SK-N-MC (cell line): ENCODE results near the gene CTU2.

Experiments used
- DNase-seq: peaks from one replicate; pipeline ENCODE4 v3.0.0-alpha.2; 2011; ENCODE audit warnings: low read depth, low spot score
- H3K27ac ChIP-seq: fragments of 200-600 bp; sonication (generic); 2 replicates; pipeline ENCODE4 v1.5.1; 2016; ENCODE audit warnings: mixed run types
- H3K36me3 ChIP-seq: fragments of 200-600 bp; sonication (generic); 2 replicates; pipeline ENCODE4 v1.6.1; 2017; ENCODE audit warnings: antibody characterized with exemption, low read length, mixed read lengths; ENCODE audit not compliant: insufficient read depth
- H3K4me3 ChIP-seq: fragments of 200-600 bp; sonication (generic); 2 replicates; pipeline ENCODE4 v1.5.1; 2016
- H3K9ac ChIP-seq: fragments of 200-600 bp; sonication (generic); 2 replicates; pipeline ENCODE4 v1.8.0; 2017; ENCODE audit warnings: mixed run types, mixed read lengths; ENCODE audit not compliant: insufficient read length
- H3K9me3 ChIP-seq: fragments of 200-600 bp; sonication (generic); 2 replicates; pipeline ENCODE4 v1.6.1; 2017; ENCODE audit warnings: low read depth, mild to moderate bottlenecking, antibody characterized with exemption, low read length, moderate library complexity, mixed read lengths
- EZH2 ChIP-seq: fragments of 200-600 bp; sonication (generic); IDR thresholded peaks from one replicate; pipeline ENCODE4 v1.6.1; 2017; ENCODE audit warnings: antibody characterized with exemption
- FOXP2 ChIP-seq: optimal IDR thresholded peaks from 2 replicates; pipeline ENCODE3; 2011; ENCODE audit warnings: mild to moderate bottlenecking, moderate library complexity; ENCODE audit not compliant: insufficient read depth; ENCODE audit errors: extremely low read length, control extremely low read depth
- POLR2AphosphoS5 ChIP-seq: IDR thresholded peaks from 2 replicates; pipeline ENCODE4 v1.6.1; 2012; ENCODE audit warnings: mild to moderate bottlenecking, low read depth, low read length, borderline replicate concordance

The CTU2 gene

GRCh38 chr16:88734361-88734728 is 28.0 kb downstream of the CTU2 start:
- Histone ChIP-seq H3K4me3 (no peak overlapping the region), H3K9me3 (no peaks in the 10 kb centered on the region), H3K9ac (no peak overlapping the region), H3K27ac (no peak overlapping the region), H3K36me3 (no peaks in the 10 kb centered on the region; the same call in 1 of the 2 replicates)
- TF ChIP-seq POLR2AphosphoS5: no peak
- TF ChIP-seq EZH2: no peak
- TF ChIP-seq FOXP2: no peak
- no peak for DNase-seq

DNA sequence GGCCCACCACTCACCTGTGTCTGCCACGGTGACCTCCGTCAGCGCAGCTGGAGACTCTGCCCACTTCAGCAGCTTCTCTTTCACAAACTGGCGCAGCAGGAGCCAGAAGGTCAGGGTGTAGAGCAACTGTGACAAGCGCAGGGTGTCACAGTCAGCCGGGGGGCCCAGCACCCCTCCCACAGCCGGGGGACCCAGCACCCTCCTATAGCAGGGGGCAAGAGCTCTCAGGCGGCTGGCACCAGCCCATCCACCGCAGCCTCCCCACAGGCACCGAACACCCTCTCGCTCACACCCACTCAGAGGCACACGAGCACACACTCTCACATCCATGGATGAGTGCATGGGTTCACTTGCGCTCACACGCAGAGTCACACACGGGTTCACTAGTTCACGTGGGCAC is 28.8 kb downstream of the CTU2 start:
- Histone ChIP-seq H3K27ac (no peak overlapping the region), H3K9ac (no peak overlapping the region), H3K9me3 (no peaks in the 10 kb centered on the region), H3K4me3 (no peak overlapping the region), H3K36me3 (no peaks in the 10 kb centered on the region; the same call in 1 of the 2 replicates)
- TF ChIP-seq POLR2AphosphoS5 (no peak), EZH2 (no peak), FOXP2 (no peak)
- no peak for DNase-seq

DNA sequence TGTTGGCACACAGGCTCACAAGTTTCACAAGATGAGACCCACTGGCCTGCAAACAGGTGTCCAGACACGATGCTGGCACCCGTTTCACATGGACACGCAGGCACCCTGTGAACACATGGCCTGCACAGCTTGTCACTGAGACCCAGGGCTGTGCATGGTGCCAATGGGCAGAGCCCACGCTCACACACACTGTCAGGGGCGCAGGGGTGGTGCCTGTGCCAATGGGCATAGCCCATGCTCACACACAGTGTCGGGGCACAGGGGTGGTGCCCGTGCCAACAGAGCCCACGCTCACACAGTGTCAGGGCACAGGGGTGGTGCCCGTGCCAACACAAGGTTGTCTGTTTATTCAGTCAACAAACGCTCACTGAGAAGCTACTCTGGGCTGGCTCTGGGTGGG is 29.3 kb downstream of the CTU2 start:
- H3K36me3 ChIP-seq: no peaks in the 10 kb centered on the region; the same call in 1 of the 2 replicates
- no peaks in the 10 kb centered on the region for H3K9me3 ChIP-seq
- DNase-seq: no peak
- H3K27ac ChIP-seq: no peak overlapping the region
- no peak overlapping the region for H3K4me3 ChIP-seq
- TF ChIP-seq EZH2: no peak
- no peak for TF ChIP-seq POLR2AphosphoS5
- no peak for TF ChIP-seq FOXP2
- H3K9ac ChIP-seq: no peak overlapping the region

- Histone ChIP-seq H3K9ac (no peak overlapping the region), H3K27ac (no peak overlapping the region), H3K9me3 (no peaks in the 10 kb centered on the region), H3K36me3 (no peaks in the 10 kb centered on the region; the same call in 1 of the 2 replicates), H3K4me3 (no peak overlapping the region)
- TF ChIP-seq EZH2: no peak
- no peak for TF ChIP-seq POLR2AphosphoS5
- TF ChIP-seq FOXP2: no peak
- no peak for DNase-seq
Observed at GRCh38 chr16:88736088-88736487, 29.8 kb downstream of the CTU2 start.

- Histone ChIP-seq H3K9me3 (no peaks in the 10 kb centered on the region), H3K4me3 (no peak overlapping the region), H3K36me3 (no peaks in the 10 kb centered on the region; the same call in 1 of the 2 replicates), H3K27ac (no peak overlapping the region), H3K9ac (no peak overlapping the region)
- DNase-seq: no peak
- TF ChIP-seq FOXP2 (no peak), POLR2AphosphoS5 (no peak), EZH2 (no peak)
Observed at GRCh38 chr16:88736496-88736895, 30.2 kb downstream of the CTU2 start.

DNA sequence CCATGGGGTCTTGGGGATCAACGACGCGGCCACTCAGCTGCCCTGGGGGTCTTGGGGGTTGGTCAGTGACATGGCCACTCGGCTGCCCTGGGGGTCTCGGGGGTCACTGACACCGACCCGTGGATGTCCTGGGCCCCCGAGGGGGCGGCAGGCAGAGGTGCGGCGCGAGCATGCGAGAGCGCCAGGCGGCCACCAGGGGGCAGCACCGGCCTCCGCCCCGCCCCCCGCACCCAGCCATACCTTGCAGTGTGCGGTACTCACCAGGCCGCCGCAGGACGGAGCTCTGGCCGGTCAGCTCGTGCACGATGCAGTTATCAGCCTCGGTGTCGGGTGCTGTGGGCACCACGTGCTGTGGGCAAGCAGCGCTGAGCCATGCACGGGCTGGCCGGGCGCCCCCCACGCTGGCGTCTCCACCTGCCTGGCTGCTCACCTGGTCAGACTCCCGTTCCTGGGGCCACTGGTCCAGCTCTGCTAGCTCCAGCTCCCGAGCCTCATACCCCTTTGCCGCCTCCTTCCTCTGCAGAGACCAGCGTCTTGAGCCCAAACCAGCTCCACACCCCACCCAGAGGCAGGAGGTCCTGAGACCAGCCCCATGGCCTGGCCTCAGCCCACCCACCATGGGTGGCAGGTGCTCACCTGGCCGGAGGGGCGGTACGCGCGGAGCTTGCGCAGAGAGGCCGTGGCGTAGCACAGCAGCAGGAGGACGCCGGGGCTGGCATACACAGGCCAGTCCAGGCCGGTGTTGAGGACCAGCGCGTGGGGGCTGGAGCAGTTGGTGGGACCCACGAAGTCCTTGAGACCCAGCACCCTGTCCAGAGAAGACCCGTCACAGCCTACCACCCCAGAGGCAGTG is 31.2 kb downstream of the CTU2 start:
- no peaks in the 10 kb centered on the region; the same call in 1 of the 2 replicates for H3K36me3 ChIP-seq
- H3K27ac ChIP-seq: no peak overlapping the region
- no peak for TF ChIP-seq FOXP2
- no peak for TF ChIP-seq EZH2
- TF ChIP-seq POLR2AphosphoS5: no peak
- DNase-seq: no peak
- H3K9ac ChIP-seq: no peak overlapping the region
- H3K9me3 ChIP-seq: no peaks in the 10 kb centered on the region
- H3K4me3 ChIP-seq: no peak overlapping the region

- DNase-seq: no peak
- Histone ChIP-seq H3K9me3 (no peaks in the 10 kb centered on the region), H3K4me3 (no peak overlapping the region), H3K27ac (no peak overlapping the region), H3K9ac (no peak overlapping the region), H3K36me3 (no peaks in the 10 kb centered on the region; the same call in 1 of the 2 replicates)
- TF ChIP-seq EZH2 (no peak), POLR2AphosphoS5 (no peak), FOXP2 (no peak)
Observed at GRCh38 chr16:88738151-88739084, 32.1 kb downstream of the CTU2 start.

DNA sequence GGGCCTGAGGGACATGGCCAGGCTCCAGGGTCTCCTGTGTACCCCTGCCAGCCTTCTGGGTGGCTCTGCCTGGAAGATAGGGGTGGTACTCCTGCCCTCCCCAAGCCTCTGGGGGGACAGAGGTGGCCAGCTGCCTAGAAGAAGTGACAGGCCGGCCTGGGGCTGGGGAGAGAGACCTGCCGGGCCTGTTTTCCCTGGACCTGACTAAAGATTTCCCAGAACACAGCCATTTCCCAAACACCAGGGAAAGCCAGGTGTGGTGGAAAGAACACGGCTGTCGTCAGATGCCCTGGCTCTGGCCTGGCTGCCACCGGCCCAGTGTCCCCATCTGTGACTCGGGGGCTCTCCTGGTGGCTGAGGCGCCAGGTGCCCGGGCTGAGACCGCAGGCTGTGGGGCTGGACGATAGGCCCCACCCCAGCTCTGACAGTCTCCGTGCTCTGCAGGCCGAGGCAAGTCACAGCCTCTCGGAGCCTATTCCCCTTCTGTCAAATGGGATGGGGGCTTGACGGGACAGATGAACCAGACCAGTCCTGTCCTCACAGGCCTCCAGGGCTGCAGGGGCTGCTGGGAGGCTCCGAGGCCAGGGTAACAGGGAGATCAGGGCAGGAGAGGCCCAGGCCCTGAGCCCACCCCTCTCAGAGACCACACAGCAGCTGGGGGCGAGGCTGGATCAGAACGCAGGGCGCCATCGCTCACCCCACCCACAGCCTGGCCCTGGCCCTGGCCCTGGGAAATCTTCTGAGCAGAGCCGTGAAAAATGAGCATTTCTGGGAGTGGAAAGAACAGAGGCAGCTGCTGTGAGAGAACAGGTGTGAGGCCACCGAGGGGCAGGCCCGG is 33.1 kb downstream of the CTU2 start:
- Histone ChIP-seq H3K27ac (no peak overlapping the region), H3K36me3 (no peaks in the 10 kb centered on the region; the same call in 1 of the 2 replicates), H3K4me3 (no peak overlapping the region), H3K9ac (no peak overlapping the region), H3K9me3 (no peaks in the 10 kb centered on the region)
- no peak for DNase-seq
- TF ChIP-seq FOXP2 (no peak), EZH2 (no peak), POLR2AphosphoS5 (no peak)
